H9 (cell line): ENCODE data around the gene MGA. TPM values are rescaled to one million over a fixed set of nuclear protein-coding genes. Genes with fewer than 3 reads are reported as not detected.

ENCODE experiments used
- DNase-seq: peaks from one replicate; pipeline ENCODE4 v3.0.0-alpha.2; 2017
- H2AFZ ChIP-seq: one replicate; pipeline ENCODE4 v1.6.1; 2013; ENCODE audit warnings: mild to moderate bottlenecking, low read length, control low read depth, moderate library complexity
- H2AK5ac ChIP-seq: 2 replicates; pipeline ENCODE4 v1.6.1; 2013; ENCODE audit warnings: low read length, control low read depth, mixed read lengths; ENCODE audit not compliant: insufficient read length
- H2BK120ac ChIP-seq: one replicate; pipeline ENCODE4 v1.6.1; 2013; ENCODE audit warnings: low read depth, mild to moderate bottlenecking, low read length, control low read depth, inconsistent platforms; ENCODE audit not compliant: poor library complexity, severe bottlenecking
- H2BK12ac ChIP-seq: 2 replicates; pipeline ENCODE4 v1.6.1; 2013; ENCODE audit warnings: low read length, control low read depth, mixed read lengths, low read depth; ENCODE audit not compliant: insufficient read length
- H2BK15ac ChIP-seq: 2 replicates; pipeline ENCODE4 v1.6.1; 2013; ENCODE audit warnings: low read depth, low read length, control low read depth
- H2BK20ac ChIP-seq: one replicate; pipeline ENCODE4 v1.6.1; 2013; ENCODE audit warnings: low read depth, mild to moderate bottlenecking, low read length, control low read depth, inconsistent platforms; ENCODE audit not compliant: poor library complexity, severe bottlenecking
- H2BK5ac ChIP-seq: 2 replicates; pipeline ENCODE4 v1.6.1; 2013; ENCODE audit warnings: low read length, control low read depth, mixed read lengths; ENCODE audit not compliant: insufficient read length
- H3K14ac ChIP-seq: 2 replicates; pipeline ENCODE4 v1.6.1; 2013; ENCODE audit warnings: low read length, control low read depth; ENCODE audit not compliant: insufficient read depth
- H3K18ac ChIP-seq: 2 replicates; pipeline ENCODE4 v1.6.1; 2013; ENCODE audit warnings: low read depth, mild to moderate bottlenecking, mixed read lengths, low read length, control low read depth; ENCODE audit not compliant: insufficient read length
- H3K23ac ChIP-seq: 2 replicates; pipeline ENCODE4 v1.6.1; 2013; ENCODE audit warnings: low read length, control low read depth, mixed read lengths, low read depth; ENCODE audit not compliant: insufficient read length
- H3K23me2 ChIP-seq: 2 replicates; pipeline ENCODE4 v1.6.1; 2013; ENCODE audit warnings: low read depth, mild to moderate bottlenecking, mixed read lengths, low read length, control low read depth; ENCODE audit not compliant: insufficient read length, poor library complexity, severe bottlenecking
- H3K27ac ChIP-seq: 2 replicates; pipeline ENCODE4 v1.5.1; 2013; ENCODE audit warnings: low read length, control low read depth, mixed read lengths, low read depth; ENCODE audit not compliant: insufficient read length
- H3K27me3 ChIP-seq: 2 replicates; pipeline ENCODE4 v1.6.1; 2013; ENCODE audit warnings: low read length, control low read depth, inconsistent platforms; ENCODE audit not compliant: insufficient read depth
- H3K4ac ChIP-seq: 2 replicates; pipeline ENCODE4 v1.6.1; 2013; ENCODE audit warnings: low read depth, mild to moderate bottlenecking, control low read depth, inconsistent platforms, low read length, moderate library complexity
- H3K4me1 ChIP-seq: 2 replicates; pipeline ENCODE4 v1.6.1; 2013; ENCODE audit warnings: low read length, control low read depth, inconsistent platforms; ENCODE audit not compliant: insufficient read depth
- H3K4me2 ChIP-seq: 2 replicates; pipeline ENCODE4 v1.6.1; 2013; ENCODE audit warnings: low read length, control low read depth, mixed read lengths; ENCODE audit not compliant: insufficient read length, insufficient read depth
- H3K56ac ChIP-seq: 2 replicates; pipeline ENCODE4 v1.6.1; 2013; ENCODE audit warnings: low read depth, mild to moderate bottlenecking, mixed read lengths, low read length, control low read depth; ENCODE audit not compliant: insufficient read length
- H3K79me1 ChIP-seq: 2 replicates; pipeline ENCODE4 v1.6.1; 2013; ENCODE audit warnings: low read depth, mild to moderate bottlenecking, moderate library complexity, low read length, control low read depth, inconsistent platforms; ENCODE audit not compliant: insufficient read depth, poor library complexity, severe bottlenecking
- H3K79me2 ChIP-seq: 2 replicates; pipeline ENCODE4 v1.6.1; 2013; ENCODE audit warnings: low read length, control low read depth, inconsistent platforms; ENCODE audit not compliant: insufficient read depth
- H3K9ac ChIP-seq: 2 replicates; pipeline ENCODE4 v1.6.1; 2013; ENCODE audit warnings: low read length, control low read depth, mixed read lengths; ENCODE audit not compliant: insufficient read length; ENCODE audit errors: extremely low read depth
- H3K9me3 ChIP-seq: one replicate; pipeline ENCODE4 v1.6.1; 2013; ENCODE audit warnings: low read depth, low read length, inconsistent platforms; ENCODE audit not compliant: control insufficient read depth
- H3T11ph ChIP-seq: one replicate; pipeline ENCODE4 v1.6.1; 2013; ENCODE audit warnings: mild to moderate bottlenecking, low read length, control low read depth, inconsistent platforms
- H4K20me1 ChIP-seq: one replicate; pipeline ENCODE4 v1.6.1; 2013; ENCODE audit not compliant: control insufficient read depth, insufficient read length, insufficient read depth
- H4K5ac ChIP-seq: 2 replicates; pipeline ENCODE4 v1.6.1; 2013; ENCODE audit warnings: low read depth, mild to moderate bottlenecking, mixed read lengths, low read length, control low read depth; ENCODE audit not compliant: insufficient read length
- H4K8ac ChIP-seq: replicated peaks from 2 replicates; pipeline ENCODE4 v1.6.1; 2013; ENCODE audit warnings: low read length, control low read depth, mixed read lengths, low read depth; ENCODE audit not compliant: insufficient read length
- H4K91ac ChIP-seq: 2 replicates; pipeline ENCODE4 v1.6.1; 2013; ENCODE audit warnings: low read depth, mild to moderate bottlenecking, moderate library complexity, mixed read lengths, low read length, control low read depth; ENCODE audit not compliant: insufficient read length
- H3K27ac Mint-ChIP-seq, 3 experiments: 2 replicates in 2 of 3; 3 replicates in 1 of 3; pipeline ENCODE4 v1.8.0; 2020 to 2021; ENCODE audit warnings: mixed read lengths in 3 of 3, mild to moderate bottlenecking in 1 of 3, moderate library complexity in 1 of 3
- H3K27me3 Mint-ChIP-seq: 2 replicates; pipeline ENCODE4 v1.8.0; 2021; ENCODE audit warnings: low read depth, mild to moderate bottlenecking, moderate library complexity, mixed read lengths
- H3K36me3 Mint-ChIP-seq, 3 experiments: 2 replicates in 2 of 3; 3 replicates in 1 of 3; pipeline ENCODE4 v1.8.0; 2020 to 2021; ENCODE audit warnings: low read depth in 3 of 3, mixed read lengths in 3 of 3; ENCODE audit not compliant: insufficient read depth in 1 of 3
- H3K4me1 Mint-ChIP-seq, 2 experiments: 2 replicates each; pipeline ENCODE4 v1.8.0; 2020; ENCODE audit warnings: mixed read lengths in 2 of 2
- H3K4me3 Mint-ChIP-seq, 2 experiments: 2 replicates in 1 of 2; 3 replicates in 1 of 2; pipeline ENCODE4 v1.8.0; 2020 to 2021; ENCODE audit warnings: mild to moderate bottlenecking in 2 of 2, mixed read lengths in 2 of 2, moderate library complexity in 1 of 2
- H3K9me3 Mint-ChIP-seq, 2 experiments: 2 replicates in 1 of 2; 3 replicates in 1 of 2; pipeline ENCODE4 v1.8.0; 2020; ENCODE audit warnings: mild to moderate bottlenecking in 2 of 2, mixed read lengths in 2 of 2, moderate library complexity in 1 of 2
- CTCF ChIP-seq: fragments of 200-600 bp; sonication (generic); conservative IDR thresholded peaks from 3 replicates; pipeline ENCODE4 v1.8.0; 2021; ENCODE audit warnings: antibody characterized with exemption, mild to moderate bottlenecking
- WGBS: extraction: QIAGEN DNeasy Blood & Tissue Kit; methylation state at CpG from one replicate; pipeline ENCODE4 v1.1.7; 2013; ENCODE audit warnings: missing lambda C conversion rate, low lambda C conversion rate, mixed read lengths; ENCODE audit not compliant: insufficient read length; ENCODE audit errors: extremely low coverage; 5-methylcytosine and 5-hydroxymethylcytosine counted together
- total RNA-seq: library from RNA; stranded (reverse); gene quantifications from 2 replicates; pipeline ENCODE4 v1.2.1, GENCODE V29; 2021

MGA gene
- total RNA-seq, 1 experiment from 2014 or later = 62.7 TPM

DNA sequence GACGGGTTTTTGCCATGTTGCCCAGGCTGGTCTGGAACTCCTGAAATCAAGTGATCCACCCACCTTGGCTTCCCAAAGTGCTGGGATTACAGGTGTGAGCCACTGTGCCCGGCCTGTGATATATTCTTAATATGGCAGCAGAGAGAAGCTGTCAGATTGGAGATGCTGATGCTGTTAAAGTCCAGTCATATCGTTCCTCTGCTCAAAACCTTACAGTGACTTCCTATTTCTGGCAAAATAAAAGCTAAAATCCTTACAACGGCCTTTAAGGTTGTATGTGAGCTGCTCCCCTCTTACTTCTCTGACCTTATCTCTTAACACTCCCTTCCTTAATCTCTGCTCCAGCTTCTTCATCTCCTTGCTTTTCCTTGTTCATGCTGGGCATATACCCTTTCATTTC, 26.6 kb upstream of the MGA start:
- no peak overlapping the region for H3K9ac ChIP-seq
- no peak for TF ChIP-seq CTCF
- no peaks in the 10 kb centered on the region for H3K27me3 ChIP-seq
- DNase-seq = no peak
- no peak overlapping the region for H2BK12ac ChIP-seq
- H3K18ac ChIP-seq = no peak overlapping the region
- no peak overlapping the region for H2BK20ac ChIP-seq
- H4K8ac ChIP-seq = no peak overlapping the region
- H3K4ac ChIP-seq = no peak overlapping the region
- no peaks in the 10 kb centered on the region for H3K79me1 ChIP-seq
- no peaks in the 10 kb centered on the region for H3K9me3 Mint-ChIP-seq
- peak overlapping the region in 1 of 3 experiments; percentile 20; a peak in 2 of 7 replicates for H3K27ac Mint-ChIP-seq
- no peak overlapping the region for H3T11ph ChIP-seq
- H3K27me3 Mint-ChIP-seq = no peaks in the 10 kb centered on the region; the same call in 1 of the 2 replicates
- H3K79me2 ChIP-seq = no peaks in the 10 kb centered on the region
- H3K36me3 Mint-ChIP-seq = no peaks in the 10 kb centered on the region
- no peak overlapping the region for H3K14ac ChIP-seq
- peaks cover 42 to 48% of the 10 kb centered on the region in 2 experiments for H3K4me1 Mint-ChIP-seq
- H3K4me3 Mint-ChIP-seq = no peak overlapping the region
- no peak overlapping the region for H3K23ac ChIP-seq
- H3K9me3 ChIP-seq = no peaks in the 10 kb centered on the region
- H4K91ac ChIP-seq = no peak overlapping the region
- no peak overlapping the region for H2AFZ ChIP-seq
- H2AK5ac ChIP-seq = no peak overlapping the region
- peaks cover 8% of the 10 kb centered on the region; the same call in 1 of the 2 replicates for H3K4me1 ChIP-seq
- H2BK5ac ChIP-seq = no peak overlapping the region
- H3K56ac ChIP-seq = no peak overlapping the region
- no CpG with 5 or more reads among the region's 4 CpGs for WGBS
- H2BK15ac ChIP-seq = no peak overlapping the region
- no peaks in the 10 kb centered on the region for H3K23me2 ChIP-seq
- H3K4me2 ChIP-seq = no peak overlapping the region
- no peak overlapping the region for H2BK120ac ChIP-seq
- H4K5ac ChIP-seq = no peak overlapping the region
- no peak overlapping the region for H3K27ac ChIP-seq
- no peaks in the 10 kb centered on the region for H4K20me1 ChIP-seq
